Activated CD4-positive, alpha-beta T cell treated with anti-CD3 and anti-CD28 coated beads, Interleukin-2, amount 50 U/mL, for 1 hour (primary cell): ENCODE measurements around the gene THSD7B.
"Not testable (repeated sequence)": the region's sequence is repeated elsewhere in the genome, so short reads cannot be mapped to it uniquely, and the experiment has no call there.

Experiments used
- DNase-seq: peaks from one replicate; pipeline ENCODE4 v3.0.0-alpha.2; 2020

Gene THSD7B

GRCh38 chr2:136962105-136962725, 196.9 kb downstream of the THSD7B start:
- DNase-seq = no peak

- no peak for DNase-seq
Observed at GRCh38 chr2:136966485-136966884, 201.1 kb downstream of the THSD7B start.

GRCh38 chr2:136980303-136980702, 215.0 kb downstream of the THSD7B start:
- DNase-seq = no peak

GRCh38 chr2:136981689-136982088, 216.3 kb downstream of the THSD7B start:
- DNase-seq = not testable (repeated sequence)

GRCh38 chr2:136985044-136985443, 219.7 kb downstream of the THSD7B start:
- DNase-seq = no peak

- no peak for DNase-seq
Observed at GRCh38 chr2:136986605-136987221, 221.4 kb downstream of the THSD7B start.

DNA sequence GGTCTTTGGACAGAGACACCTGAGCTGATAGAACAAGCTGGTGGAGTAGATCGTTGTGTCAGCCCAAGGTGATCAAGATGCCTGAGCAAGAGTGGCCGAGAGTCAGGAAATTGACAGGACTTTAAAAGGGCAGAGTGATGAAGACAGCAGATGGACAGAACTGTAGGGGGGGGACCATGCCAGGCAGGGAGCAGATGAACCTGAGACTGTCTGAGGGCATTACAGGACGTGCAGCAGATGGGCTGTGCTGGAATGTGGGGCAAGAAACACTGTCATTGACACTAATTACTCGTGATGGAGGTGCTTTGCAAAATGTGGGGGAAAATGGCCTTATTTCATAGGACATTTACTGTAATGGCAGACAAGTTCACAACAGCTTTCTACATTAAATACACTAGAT, 225.0 kb downstream of the THSD7B start:
- no peak for DNase-seq

- no peak for DNase-seq
Observed at GRCh38 chr2:136994793-136995192, 229.4 kb downstream of the THSD7B start.

- DNase-seq = no peak
Observed at GRCh38 chr2:136997557-136997956, 232.2 kb downstream of the THSD7B start.

GRCh38 chr2:137000811-137001210, 235.5 kb downstream of the THSD7B start:
- no peak for DNase-seq

DNA sequence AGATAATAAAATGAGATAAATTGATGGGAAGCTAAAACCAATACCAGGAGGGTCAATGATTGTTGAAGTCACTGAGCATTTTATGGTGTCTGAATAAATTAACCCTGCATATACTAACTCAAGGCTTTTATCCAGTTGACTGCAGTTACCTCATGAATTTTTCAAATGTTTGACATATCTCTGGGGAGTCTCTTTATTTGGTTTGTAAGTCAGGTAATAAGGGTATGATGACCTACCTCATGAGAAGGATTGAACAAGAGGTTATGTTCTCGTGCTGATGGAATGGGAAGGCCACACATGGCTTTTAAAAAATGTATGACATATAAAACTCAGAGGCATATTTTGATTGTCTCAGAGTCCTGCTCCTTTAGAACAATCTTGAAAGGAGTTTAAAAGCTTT, 237.6 kb downstream of the THSD7B start:
- DNase-seq = no peak

DNA sequence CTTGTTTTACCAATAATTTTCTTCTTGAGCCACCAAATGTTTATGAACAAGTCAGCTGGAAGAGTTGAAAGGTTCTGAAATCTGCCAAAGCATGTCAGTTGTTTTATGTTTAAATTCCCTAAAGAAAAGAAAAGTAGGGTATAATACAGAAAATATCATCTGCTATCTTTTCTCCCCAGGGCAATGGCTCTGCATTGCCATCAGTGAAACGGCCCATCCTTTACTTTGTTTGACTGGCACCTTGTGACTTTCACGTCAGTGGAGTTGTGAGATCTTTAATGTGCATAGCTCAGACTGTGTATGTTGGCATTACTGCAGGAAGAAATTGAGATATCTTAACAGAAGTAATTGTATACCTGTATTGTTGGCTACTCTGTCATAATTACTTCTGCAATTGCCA, 239.9 kb downstream of the THSD7B start:
- DNase-seq = no peak

- DNase-seq = no peak
Observed at GRCh38 chr2:137007938-137008337, 242.6 kb downstream of the THSD7B start.

- no peak for DNase-seq
Observed at GRCh38 chr2:137009953-137010352, 244.6 kb downstream of the THSD7B start.

DNA sequence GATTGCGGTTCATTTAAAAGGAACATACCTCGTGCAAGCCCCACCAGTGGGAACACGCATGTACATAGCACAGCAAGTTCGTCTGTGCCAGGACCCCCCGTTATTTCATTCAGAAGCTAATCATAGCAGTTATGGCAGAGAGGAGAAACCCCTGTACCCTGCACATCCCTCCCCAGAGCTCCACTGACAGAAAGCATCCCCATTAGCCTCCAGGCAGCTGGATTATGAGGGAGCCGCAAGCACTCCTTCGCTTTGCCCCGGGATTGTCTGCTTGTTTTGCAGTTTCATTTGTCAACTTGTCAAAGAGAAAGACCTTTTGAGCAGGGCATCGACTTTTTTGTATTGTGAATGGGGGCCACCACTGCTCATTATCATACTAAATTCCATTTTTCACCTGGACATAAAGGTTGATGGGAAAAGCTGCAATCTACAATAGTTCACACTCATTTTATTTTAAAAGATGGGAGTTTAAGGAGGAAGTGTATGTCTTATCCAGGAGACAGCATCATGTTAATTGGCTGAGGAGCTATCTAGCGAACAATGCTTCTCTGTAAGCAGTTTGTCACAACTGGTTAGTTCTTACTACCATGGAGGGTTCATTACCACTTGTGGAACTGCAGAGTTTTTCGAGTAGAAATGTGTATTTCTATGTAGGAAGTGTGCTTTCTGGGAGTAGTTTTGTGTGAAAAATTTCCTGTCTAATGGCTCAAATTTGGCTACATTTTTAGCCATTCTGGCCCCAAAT, 255.3 kb downstream of the THSD7B start:
- DNase-seq = no peak

DNA sequence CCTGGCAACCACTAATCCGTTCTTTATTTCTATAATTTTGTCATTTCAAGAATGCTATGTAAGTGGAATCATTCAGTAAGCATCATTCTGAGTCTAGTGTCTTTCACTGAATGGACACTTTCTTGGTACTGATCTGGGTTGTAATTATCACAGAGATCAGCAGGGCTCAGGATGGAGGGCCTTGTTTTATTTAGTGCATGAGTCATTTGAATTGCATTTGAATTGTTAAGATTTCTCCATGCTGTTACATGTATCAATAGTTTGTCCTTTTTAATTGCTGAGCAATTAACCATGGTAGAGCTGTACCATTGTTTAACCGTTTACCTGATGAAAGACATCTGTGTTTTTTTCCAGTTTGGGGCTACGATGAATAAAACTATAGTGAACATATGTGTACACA, 256.4 kb downstream of the THSD7B start:
- DNase-seq = no peak

GRCh38 chr2:137023205-137023604, 257.9 kb downstream of the THSD7B start:
- DNase-seq = no peak

DNA sequence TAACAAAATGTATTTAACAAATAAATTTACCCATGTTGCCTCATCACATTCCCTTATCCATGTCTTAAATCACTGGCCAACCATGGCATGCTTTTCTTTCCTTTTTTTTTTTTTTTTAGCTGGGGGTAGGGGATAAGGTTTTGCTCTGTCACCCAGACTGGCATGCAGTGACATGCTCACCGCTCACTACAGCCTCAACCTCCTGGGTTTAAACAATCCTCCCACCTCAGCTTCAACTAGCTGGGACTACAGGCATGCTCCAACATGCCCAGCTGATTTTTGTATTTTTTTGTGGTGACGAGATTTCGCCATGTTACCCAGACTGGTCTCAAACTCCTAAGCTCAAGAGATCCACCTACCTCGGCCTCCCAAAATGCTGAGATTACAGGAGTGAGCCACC, 266.4 kb downstream of the THSD7B start:
- no peak for DNase-seq

GRCh38 chr2:137036619-137037018, 271.3 kb downstream of the THSD7B start:
- no peak for DNase-seq

DNA sequence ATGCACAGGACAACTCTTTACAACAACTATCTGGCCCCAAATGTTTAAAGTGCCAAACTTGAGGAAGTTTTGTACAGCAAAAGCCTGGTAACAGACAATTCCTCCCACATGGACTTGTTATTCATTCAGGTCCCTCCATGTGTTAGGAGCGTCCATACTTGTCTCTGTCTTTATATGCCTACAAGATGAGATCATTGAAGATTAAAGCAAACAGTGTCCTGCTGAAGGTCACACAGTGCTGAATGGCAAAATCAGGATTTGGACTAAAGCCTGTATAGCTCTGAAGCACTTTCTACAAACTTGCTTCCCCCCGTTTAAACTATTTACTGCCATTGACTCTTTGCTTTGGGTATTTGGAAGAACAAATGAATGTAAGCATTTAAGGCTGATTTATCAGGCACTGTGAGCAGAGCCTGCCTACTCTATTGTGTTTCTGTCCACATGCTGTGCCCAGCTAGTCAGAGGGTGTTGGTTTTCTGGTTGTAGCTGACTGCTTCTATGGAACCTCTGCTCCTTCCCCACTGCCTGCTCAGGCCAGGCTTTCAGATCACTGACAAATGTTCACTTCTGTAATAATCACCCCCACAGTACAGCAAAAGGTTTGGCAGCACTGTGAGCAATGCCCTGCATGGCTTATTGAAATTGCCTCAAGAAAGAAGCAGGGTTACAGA, 274.3 kb downstream of the THSD7B start:
- DNase-seq = no peak

DNA sequence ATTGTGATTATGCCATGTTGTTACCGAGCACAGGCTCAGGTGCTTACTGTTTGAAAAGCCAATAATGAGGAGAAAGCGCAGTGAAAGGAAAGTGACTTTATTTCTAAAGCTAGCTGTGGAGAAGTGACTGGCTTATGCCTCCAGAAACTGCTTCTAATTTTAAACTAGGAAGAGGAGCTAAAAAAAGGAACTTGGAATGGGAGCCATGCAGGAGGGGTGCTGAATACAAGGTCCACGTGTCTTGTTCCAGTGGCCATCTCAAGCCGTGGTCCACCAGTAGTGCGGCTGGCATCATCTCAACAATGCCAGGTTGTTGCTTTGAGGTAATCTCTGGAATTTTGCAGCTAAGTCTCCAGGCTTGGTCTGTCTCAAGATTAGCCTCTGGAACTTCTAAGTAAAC, 282.0 kb downstream of the THSD7B start:
- no peak for DNase-seq

DNA sequence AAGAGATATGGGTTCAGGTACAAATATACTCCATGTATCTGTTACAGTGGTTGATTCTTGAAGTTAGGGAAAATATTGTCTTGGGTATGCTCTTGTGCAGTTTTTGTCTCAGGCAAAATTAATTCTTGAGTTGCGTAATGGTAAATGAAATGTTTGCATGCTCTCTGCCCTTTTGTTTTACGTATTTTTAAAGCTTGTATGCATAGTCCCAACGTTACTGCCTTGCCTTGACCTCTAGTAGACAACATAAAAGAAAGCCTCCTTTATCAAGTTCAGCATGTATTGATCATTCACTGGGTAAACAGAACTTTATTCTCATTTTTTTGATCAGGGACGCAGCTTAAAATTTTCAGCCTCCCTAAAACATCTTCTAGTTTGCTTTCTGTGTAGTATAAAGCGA, 283.1 kb downstream of the THSD7B start:
- no peak for DNase-seq

GRCh38 chr2:137049518-137049917, 284.2 kb downstream of the THSD7B start:
- no peak for DNase-seq

DNA sequence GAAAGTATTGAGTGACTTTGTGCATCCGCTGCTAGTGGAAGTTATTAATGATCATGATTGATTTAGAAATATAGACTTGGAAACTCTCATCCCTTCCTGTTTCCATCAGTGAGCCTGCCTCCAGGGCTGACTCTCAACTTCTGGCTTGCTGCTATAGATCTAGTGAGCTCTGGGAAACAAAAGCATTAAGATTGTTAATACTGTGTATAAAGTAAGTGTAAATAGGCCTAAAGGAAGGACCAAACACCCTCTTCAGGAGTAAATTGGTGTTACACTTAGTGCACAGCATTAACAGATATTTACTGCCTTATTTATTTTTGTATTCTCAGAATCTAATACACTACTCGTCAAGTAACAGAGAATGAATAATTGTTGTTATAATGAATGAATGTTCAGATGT, 285.6 kb downstream of the THSD7B start:
- no peak for DNase-seq
